HS-27A (cell line): ENCODE data around the gene ALDH1A1.

Source experiments
- DNase-seq: peaks from one replicate; pipeline ENCODE4 v3.0.0-alpha.2; 2012; ENCODE audit warnings: low read depth, missing footprints

The ALDH1A1 gene

DNA sequence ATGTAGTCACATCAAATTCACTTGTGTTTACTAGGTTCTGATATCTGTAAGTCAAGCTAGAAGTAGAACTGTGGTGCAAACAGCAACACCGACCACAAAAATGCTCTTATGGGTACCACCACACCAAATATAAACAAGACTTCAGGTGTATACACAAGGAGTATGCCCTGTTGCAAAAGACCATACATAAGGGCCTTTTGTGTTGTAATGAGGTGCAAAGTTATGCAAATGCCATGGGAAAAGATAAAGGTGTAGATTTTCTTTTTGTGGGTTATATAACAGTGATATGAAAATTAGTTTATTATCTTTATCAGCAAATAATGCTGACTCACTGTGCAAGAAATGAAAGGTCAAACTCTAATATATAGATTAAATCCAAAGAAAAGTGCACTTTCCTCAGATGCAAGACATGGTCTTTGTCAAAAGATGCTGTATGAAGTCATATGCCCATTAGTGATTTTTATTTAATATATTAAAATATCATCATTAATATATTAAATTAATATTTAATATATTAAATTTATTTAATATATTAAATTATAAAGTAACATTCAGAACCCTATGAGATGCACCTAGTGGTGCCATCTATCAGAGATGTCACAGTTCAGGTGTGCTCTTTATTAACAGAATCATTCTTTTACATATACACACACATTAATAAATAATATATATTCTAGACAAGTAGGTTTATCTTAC lies 26.7 kb upstream of the ALDH1A1 start:
- no peak for DNase-seq

DNA sequence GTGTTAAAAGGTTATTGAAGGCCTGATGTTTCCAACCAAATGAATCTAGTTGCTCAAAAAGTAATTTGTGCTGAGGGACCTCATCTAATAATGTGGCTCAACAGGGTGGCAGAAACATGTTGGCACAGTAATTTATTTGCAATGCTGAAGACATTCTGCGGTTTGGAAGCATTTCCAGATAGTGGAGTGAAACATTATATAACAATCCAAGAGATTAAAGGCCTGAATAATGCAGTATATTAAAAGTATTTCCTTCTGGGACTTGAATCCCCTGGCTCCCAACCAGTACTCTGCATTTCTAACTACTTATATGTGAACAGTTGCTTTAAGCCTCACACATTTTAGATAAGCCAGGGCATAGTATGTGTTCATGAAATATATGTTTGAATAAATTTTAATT lies 25.9 kb upstream of the ALDH1A1 start:
- peak; percentile 68 for DNase-seq

DNA sequence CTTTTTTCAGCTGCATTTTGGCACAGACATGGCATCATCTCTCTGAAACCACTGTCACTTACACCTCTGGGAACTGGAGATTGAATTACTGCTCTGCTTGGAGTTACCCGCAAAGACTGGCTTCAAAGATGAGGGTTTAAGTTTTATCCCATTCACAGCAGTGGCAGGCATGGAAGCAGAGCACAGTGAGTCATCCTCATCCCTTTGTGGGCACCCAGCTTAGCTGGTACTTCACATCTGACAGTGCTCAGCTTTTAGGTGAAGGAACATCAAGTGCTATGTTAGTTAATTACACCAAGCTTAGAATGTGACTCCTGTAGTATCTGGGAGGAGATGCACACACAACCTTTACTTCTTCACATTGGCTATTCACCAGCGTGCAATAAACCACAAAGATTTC lies 24.8 kb upstream of the ALDH1A1 start:
- no peak for DNase-seq

DNA sequence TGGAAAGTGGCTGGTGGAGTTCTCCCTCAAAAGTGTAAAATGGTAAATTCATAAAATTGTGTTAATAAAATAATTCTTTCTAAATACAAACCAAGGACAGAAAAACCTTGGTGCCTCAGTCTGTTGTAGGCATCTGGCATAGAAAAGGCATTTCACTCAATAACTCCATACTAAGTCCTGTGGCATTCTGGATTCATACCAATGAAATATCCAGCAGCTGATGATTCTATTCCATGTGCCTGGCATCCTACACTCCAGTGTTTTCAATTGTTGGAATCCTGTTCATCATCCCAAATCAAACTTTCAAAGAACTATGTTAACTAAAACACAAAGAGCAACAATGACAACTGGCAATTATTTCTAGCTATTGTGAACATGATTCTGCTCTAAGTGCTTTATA lies 21.6 kb upstream of the ALDH1A1 start:
- no peak for DNase-seq

DNA sequence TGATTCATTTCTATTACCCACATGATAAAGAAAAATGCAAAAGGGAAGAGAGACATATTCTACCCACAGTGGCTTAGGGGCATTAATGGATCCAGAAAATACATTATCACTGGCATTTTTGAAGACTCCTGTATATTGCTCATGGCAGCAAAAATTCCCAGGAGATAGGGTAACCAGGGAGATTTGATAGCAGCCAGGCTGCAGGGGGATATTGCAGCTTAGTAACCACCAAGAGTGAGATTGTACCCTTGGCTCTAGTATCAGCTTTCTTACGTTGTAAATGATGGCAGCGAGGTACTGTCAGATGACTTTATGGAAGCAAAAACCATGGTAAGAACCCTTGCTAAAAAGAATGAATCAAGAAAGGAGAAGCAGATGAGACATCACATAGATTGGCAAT lies 19.8 kb upstream of the ALDH1A1 start:
- DNase-seq, result no peak

DNA sequence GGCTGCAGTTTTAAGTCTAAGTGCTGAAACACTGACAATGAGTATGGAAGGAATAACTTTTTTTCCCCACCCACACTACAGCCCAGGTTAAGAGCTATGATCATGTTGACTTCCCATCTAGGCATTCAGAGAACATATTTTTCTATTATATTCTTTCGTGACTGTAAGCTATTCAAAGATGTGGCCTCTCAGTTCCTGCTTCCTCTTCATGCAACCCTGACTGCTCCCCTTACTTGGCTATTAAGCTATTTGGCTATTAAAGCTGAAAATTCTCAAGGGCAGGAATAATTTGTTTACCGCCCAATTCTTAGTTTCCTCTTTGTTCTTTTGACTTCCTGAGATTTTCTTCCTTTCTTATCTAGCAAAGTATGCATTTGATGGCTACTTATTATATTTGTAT lies 18.6 kb upstream of the ALDH1A1 start:
- DNase-seq, result no peak

DNA sequence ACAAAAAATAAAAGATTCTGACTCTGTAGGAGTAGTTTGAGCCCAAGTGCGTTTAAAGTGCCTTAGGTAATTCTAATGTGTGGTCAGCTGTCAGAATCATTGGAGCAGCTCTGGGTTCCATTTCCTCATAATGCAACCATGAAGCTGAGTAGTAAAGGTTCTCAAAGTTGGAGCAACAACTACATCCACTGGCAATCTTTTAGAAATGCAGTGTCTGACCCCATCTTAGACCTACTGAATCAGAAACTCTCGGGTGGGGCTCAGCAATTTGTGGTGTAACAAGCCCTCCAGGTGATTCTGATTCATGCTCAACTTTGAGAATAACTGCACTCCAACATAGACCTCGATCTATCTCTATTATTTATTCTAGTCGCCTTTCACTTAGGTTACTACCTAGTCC lies 7.6 kb upstream of the ALDH1A1 start:
- DNase-seq, result no peak

DNA sequence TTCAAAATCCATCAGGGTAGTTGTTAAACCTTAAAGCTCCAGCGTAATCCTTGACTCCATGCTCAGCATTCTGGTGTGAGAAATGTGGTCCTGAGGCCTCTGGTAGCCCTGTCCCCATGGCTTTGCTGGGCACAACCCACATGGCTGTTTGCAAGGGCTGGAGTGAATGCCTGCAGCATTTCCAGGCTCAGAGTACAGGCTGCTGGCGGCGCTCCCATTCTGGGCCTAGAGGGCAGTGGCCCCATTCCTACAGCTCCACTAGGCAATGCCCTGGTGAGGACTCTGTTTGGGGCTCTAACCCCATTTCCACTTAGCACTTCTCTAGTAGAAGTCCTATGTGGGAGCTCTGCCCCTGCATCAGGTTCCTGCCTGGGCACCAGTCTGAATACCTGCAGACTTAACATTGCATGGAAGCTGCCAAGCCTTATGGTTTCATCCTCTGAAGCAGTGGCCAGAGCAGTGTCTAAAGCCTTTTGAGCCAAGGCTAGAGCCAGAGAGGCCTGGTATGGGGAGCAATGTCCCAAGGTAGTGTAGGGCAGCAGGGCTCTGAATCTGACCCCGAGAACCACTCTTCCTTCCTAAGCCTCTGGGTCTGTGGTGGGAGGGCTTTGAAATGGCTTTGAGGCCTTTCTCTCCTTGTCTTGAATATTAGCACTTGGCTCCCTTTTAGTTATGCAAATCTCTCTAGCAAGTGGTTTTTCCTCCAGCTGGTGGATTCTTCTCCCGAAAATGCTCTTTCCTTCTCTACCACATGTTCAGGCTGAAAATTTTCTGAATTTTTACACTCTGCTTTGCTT lies 5.8 kb upstream of the ALDH1A1 start:
- no peak for DNase-seq

DNA sequence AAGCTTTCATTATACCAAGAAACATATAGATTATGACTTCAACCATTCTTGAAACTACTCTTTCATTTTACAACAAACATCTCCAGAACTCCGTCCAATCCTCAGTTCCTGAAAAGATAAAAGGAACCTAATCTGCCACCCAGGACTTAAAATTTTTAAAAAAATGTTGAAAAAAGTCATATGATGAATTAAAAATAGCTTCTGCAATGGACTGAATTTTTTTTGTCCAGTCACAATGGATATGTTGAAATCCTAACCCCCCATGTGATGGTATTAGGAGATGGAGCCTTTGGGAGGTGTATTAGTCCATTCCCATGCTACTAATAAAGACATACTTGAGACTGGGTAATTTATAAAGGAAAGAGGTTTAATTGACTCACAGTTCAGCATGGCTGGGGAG lies 2.7 kb upstream of the ALDH1A1 start:
- DNase-seq, result no peak

DNA sequence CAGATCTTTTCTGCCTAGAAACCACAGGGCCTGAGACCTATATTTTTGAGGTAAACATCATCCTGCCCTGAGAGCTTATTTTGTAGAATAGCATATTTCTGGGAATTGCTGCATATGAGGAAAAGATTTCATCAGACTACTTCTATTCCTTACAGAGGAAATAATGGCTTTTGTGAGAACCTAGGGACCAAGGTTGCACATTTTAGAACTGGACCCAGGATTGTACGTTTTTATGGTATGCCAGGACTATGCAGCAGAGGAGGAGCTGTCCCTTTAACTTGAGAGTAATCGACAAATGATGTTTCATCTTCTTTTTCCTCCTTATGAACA lies 2.2 kb upstream of the ALDH1A1 start:
- DNase-seq, result no peak

DNA sequence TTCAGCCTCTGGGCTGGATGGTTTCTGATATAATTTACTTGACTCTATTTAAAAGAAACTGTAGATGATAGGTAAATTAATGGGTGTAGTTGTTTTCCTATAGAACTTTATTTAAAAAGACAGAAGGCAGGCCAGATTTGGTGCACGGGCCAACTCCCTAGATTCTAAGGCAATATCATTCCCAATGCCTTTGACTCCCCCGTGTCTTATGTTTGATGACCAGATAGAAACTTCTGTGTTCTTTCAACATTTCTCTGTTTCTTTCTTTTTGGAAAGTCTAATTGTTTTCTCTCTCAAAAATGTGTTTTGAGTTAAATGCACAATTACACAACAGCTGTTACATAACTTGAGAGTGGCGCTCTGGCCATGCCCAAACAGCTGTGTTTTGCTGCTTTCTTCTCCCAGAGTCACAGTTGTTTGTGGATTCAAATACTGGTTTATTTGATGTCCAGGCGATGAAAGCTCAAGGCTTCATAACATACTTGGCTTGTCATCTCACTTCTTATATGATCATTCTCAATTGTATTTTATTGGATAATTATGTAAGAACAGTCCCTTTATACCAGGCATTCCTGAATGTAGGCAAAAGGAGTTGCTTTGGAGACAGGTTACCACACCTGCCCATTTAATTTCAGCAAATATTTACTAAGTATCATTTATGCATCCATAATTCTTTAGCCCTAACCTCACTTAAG lies 1.7 kb upstream of the ALDH1A1 start:
- DNase-seq, result no peak

DNA sequence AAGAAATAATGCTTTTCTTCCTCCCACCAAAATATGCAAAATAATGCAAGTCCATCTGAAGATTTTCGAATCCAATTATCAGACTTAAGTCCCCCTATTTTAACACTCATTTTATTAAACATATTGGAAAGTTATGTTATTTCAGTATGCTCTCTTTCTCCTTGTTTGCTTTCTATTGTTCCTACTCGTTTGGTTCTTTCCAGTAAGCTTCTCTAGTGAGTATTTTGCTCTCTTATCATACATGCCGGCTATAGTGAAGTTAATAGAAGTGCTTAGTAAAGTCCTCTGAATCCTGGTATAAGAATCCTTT lies 517 bp downstream of the ALDH1A1 start:
- DNase-seq, result no peak

DNA sequence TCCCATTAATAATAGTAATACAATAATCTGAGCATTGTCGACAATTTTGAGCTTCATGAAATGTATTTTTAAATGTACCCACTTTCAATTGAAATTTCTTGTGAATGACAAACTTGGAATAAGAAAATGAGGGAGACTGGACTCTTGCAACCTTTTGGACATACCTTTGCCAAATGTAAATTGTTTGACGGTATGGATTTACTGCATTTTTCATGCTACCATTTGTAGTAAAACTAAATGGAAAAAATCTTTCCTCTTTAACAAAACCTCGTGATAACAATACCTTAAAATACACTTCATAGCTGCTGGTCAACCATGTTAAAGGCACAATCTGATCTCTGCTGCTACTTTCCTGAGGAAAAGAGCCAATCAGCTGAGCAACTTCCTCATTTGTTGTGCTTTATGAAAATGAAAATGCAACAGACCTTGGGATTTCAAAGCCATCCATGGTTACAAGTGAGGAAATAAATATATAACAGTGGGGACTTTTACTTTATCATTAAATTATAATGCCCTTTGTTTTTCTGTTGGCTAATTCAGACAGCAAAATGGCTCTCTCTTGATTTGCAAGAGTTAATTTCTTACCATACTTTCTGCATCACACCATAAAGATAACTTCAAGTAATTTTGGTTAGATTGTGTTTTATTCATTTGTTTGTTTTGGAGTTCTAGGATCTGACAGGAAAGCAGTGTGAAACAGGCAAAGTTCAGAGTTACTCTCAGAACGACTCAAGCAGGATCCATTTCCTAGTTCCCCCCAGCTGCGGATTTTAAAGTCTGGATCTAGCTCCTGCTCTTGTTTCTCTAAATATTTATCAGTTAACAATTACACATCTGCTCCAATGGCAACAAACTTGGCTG lies 1.1 kb downstream of the ALDH1A1 start:
- no peak for DNase-seq

DNA sequence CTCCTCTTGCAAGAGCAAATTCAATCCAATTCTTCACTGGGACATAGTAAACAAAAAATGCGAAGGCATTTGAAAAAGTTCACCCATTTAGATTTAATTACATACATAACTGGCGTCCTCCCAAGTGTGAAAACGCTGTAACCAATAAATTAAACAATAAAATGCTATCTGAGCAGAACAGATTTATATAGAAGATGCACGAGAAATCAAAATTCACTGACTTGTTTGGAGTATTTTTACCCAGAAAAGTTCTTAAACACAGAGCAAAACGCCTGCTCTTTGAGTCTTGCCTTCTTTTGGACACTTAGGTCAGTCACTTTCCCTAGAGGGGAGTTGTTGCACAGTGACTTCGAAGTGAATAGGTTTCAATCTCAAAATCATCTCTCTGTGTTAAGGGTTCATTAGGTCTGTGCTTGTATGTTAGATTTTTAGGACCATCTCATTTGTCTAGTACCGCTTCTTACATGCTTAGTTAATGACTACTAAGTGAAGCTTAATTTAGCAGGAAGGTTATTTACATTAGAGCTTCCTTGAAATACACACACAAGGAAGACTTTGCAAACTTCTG lies 1.9 kb downstream of the ALDH1A1 start:
- no peak for DNase-seq

DNA sequence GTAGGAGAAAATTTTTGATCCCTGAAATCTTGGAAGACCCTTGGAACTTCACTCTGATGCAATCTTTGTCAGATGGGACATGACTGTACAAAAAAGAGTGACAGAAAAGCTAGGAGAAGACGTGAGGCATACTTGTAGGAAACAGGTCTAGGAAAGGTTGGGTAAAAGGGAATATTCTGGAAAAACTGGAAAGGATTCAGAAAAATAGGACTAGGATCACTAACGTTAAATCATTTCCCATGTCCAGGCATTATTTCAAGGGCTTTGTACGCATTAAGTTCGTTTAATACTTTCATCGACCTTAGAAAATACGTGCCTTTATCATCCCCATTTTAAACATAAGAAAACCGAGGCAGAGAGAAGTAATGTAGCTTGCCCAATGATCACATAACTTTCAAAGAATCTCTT lies 2.9 kb downstream of the ALDH1A1 start:
- no peak for DNase-seq

DNA sequence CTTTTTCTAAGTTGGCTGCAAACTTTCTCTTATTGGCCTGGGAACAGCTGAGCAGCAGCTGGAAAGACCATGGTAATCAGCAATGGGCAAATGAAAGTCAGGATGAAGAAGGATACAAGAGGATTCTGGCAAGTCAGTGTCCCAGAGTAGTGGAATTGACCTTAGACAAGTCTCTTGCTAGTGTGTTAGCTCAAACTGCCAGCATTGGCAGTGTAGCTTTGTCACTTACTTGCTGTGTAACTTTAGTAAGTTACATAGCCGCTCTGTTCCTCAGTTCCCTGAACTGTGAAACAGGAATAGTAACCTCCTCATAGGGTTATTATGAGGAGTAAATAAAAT lies 3.6 kb downstream of the ALDH1A1 start:
- DNase-seq, result no peak

DNA sequence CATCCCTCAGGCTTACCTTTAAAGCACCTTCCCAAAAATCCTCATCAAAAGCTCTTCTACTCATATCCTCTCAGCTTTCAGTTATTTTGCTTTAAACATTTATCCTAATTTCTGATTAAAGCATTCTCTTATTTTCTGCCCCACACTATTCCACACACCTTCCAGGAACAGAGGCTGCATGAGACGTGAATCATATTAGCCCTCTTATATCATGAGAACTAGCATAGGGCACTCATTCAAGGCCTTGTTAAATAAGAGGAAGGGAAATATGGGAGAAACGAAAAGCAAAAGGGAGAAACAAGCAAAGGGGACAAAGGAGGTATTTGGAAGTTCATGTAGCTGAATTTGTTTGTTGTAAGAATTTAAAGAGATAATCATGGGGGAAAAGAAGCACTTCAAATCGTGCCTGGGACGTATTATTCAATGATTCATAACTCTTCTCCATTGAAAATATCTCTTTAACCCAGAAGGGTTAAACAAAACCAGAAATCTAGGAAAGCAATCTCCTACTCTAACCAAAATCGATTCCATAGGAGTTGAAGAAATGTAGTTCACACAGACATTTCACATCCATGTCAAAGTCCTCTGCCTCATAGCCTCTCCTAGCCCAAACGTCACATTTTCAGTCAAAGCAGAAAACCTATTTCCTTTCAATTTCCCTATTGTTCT lies 4.1 kb downstream of the ALDH1A1 start:
- no peak for DNase-seq

DNA sequence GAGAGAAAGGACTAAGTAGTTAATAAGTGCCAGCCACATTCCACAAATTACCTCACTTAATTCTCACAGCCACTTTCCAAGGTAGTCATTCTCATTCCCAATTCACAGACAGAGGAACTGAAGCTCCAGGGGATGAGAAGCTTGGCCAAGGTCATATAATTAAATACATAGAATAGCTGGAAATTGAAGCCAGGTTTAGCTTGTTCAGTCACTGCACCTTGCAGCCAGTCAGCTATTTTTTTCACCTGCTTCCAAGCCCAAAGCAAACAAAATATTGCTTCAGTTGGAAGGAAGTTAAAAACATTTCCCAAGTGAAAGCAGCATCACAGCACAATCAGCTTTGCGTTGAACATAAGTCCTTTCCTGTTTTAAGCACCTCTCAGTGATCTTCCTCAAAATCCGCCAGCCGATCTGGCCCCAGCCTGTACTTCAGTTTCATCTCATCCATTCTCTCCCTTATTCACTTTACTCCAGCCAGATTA lies 4.8 kb downstream of the ALDH1A1 start:
- DNase-seq, result no peak

DNA sequence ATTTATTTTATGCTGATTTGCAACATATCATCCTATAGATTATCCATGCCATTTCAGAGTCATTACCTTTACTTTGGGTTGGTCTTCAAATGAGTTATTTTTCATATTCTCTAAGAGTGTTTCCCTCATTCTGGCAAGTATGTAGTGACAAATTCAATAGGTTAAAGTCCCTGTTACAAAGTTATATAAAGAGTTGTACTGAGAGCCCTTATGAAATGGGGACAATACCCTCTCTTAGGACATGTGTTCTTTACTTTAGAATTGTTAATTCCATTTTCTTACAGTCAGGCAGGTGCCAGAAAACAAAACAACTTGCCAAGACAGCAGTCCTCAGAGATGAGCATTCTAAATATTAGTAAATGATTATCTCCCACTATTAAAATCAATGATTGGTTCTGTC lies 6.0 kb downstream of the ALDH1A1 start:
- DNase-seq, result no peak

DNA sequence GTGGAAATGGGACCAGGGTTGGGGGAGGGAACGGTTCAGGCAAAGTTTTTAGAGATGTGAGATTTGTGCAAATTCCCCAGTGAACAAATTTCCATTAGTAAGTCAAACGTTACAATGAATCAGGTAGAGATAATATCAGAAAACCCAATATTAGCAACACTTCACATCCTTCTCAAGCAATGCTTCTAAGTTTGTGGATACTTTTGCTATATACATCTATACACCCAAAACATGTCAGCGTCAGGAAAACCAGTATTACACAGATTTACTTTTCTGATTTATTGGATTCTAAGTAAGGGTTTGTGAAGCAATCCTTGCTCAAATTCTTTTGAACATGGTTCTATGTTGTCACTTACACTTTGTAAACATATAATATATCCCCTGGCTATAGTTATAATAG lies 6.5 kb downstream of the ALDH1A1 start:
- DNase-seq, result no peak

DNA sequence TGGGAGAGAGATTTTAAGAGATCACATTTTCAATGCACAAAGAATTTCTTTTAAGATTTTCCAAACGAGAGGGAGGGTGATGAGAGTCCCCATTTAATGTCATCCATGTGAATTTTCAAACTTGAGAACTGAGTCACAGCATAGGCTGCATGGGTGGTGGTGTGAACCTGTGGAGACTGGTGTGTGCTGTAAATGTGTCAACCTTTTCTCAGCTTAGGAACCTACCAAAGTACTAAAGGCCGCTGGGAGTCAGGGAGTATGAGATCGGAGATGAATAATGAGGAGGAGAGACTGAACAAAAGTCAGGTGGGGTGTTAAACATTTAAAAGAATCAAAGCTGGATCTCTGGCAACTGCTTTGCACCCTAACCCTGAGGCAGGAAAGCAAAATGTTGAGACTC lies 7.5 kb downstream of the ALDH1A1 start:
- DNase-seq, result no peak
